GM06990 (cell line): ENCODE results near the gene BNC2.

Source experiments
- DNase-seq: peaks from one replicate; pipeline ENCODE4 v3.0.0-alpha.2; 2011; ENCODE audit not compliant: insufficient read length; ENCODE audit errors: extremely low read depth
- H3K27me3 ChIP-seq: replicated peaks from 2 replicates; pipeline ENCODE4 v1.6.0; 2011; ENCODE audit warnings: low read length; ENCODE audit not compliant: control insufficient read depth, insufficient read depth
- H3K36me3 ChIP-seq: 2 replicates; pipeline ENCODE4 v1.5.1; 2011; ENCODE audit warnings: low read length; ENCODE audit not compliant: control insufficient read depth, insufficient read depth
- H3K4me3 ChIP-seq: replicated peaks from 2 replicates; pipeline ENCODE4 v1.5.1; 2011; ENCODE audit warnings: low read depth, mild to moderate bottlenecking, control low read depth, low read length
- TF ChIP-seq, protein P1 (sequence below): IDR thresholded peaks from 2 replicates; pipeline ENCODE4 v1.5.1; 2011; ENCODE audit warnings: low read length, control low read depth, mild to moderate bottlenecking, inconsistent platforms; ENCODE audit not compliant: insufficient read depth, poor library complexity, severe bottlenecking

Gene BNC2

DNA sequence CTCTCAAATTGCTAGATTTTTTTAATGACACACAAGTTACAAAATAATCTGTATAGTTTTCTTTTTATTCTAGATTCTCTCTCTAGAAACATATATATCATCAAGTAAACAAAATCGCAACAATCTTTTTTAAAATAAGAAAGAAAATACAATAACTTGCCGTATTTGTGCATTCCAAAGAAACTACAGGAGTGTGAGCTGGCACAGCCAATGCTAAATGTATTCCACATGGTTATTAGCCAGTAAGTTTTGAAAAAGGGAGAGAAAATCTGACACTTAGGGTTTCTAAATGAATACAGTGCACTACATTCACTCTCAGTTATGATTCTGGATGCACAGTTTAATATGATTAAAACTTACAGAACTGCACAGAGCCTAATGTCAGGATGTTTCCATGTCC is 117.9 kb downstream of the BNC2 start:
- H3K36me3 ChIP-seq, result no peaks in the 10 kb centered on the region
- H3K27me3 ChIP-seq, result no peaks in the 10 kb centered on the region
- H3K4me3 ChIP-seq, result no peak overlapping the region
- DNase-seq, result no peak
- TF ChIP-seq, protein P1, sequence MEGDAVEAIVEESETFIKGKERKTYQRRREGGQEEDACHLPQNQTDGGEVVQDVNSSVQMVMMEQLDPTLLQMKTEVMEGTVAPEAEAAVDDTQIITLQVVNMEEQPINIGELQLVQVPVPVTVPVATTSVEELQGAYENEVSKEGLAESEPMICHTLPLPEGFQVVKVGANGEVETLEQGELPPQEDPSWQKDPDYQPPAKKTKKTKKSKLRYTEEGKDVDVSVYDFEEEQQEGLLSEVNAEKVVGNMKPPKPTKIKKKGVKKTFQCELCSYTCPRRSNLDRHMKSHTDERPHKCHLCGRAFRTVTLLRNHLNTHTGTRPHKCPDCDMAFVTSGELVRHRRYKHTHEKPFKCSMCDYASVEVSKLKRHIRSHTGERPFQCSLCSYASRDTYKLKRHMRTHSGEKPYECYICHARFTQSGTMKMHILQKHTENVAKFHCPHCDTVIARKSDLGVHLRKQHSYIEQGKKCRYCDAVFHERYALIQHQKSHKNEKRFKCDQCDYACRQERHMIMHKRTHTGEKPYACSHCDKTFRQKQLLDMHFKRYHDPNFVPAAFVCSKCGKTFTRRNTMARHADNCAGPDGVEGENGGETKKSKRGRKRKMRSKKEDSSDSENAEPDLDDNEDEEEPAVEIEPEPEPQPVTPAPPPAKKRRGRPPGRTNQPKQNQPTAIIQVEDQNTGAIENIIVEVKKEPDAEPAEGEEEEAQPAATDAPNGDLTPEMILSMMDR, result no peak

- Histone ChIP-seq H3K27me3 (no peaks in the 10 kb centered on the region), H3K36me3 (no peaks in the 10 kb centered on the region), H3K4me3 (no peak overlapping the region)
- no peak for DNase-seq
- TF ChIP-seq, protein P1, result no peak
These were observed 119.9 kb downstream of the BNC2 start for GRCh38 chr9:16750553-16750952.

DNA sequence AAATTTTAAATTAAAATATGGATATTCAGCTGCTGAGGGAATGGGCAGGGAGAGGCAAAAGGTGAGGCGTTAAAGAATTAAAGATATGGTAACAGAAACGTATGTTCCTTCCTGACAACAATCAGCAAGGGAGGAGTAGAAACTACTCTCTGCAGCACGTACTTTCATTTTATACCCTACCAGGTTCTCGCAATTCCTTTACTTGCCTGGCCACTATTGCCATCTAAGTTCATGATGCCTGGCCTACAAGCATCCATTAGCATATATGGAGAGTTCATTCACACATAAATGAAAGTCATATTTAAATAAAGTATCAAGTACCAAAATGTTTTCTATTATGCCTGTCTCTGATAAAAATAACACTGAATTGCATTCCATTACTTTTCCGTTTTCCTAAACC is 125.1 kb downstream of the BNC2 start:
- TF ChIP-seq, protein P1, result no peak
- Histone ChIP-seq H3K36me3 (no peaks in the 10 kb centered on the region), H3K4me3 (no peak overlapping the region)

DNA sequence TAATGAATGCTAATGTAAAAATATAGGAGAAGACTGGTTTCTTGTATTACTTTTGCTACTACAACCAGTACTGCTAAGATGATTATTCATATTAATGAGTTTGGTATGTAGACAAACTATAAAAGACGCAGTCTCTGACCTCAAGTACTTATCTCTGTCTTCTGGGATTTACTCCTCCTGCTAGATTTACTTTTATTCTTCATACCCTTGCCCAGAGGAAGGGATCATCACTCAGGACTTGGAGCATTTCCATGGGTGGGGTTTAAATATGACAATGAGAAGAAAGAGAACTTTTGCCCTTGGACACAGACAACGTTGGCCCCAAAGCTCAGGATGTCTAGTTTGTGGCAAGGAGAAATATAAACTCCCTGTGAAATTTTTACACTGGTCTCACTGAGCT is 126.1 kb downstream of the BNC2 start:
- no peak for DNase-seq
- Histone ChIP-seq H3K27me3 (no peaks in the 10 kb centered on the region), H3K36me3 (no peaks in the 10 kb centered on the region), H3K4me3 (no peak overlapping the region)
- TF ChIP-seq, protein P1, result no peak

More for the DNA sequence above, 125.1 kb downstream of the BNC2 start:
- H3K27me3 ChIP-seq, result no peaks in the 10 kb centered on the region
- no peak for DNase-seq

DNA sequence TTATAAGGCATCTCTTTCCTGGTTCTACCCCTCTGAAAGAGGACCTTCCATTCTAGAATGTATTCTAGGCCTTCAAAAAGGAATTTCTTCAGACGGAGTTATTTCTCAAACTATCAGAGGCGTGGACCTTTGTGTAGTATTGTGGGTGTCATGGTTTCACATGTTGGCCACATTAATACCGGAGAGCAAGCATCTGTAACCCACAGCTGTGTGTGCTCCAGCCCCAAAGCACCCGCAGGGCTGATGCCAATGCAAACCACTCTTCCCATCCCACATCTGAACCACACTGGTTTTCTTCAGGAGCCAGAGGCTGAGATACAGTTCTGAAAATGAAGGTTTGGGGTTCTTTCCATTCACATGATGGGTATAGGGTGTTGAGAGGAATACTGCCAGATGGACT is 127.1 kb downstream of the BNC2 start:
- Histone ChIP-seq H3K4me3 (no peak overlapping the region), H3K27me3 (no peaks in the 10 kb centered on the region), H3K36me3 (no peaks in the 10 kb centered on the region)
- DNase-seq, result no peak
- TF ChIP-seq, protein P1, result no peak

DNA sequence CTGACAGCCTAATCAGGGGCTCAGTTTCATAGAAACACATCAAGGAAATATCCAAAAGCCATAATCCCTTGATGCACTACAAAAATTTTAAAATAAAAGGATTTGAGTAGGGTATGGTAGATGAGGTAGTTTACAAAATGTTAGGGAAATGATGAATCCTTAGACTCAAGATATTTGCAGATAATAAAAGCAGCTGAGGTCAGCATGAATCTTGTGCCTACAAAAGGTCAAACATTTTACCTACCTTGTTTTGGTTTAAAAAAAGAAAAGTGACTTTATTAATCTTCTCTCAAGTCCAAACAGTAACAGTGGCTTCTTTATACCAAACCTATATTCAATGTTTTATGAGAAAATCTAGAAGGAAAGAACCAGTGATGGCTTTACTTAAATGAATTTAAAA is 135.5 kb downstream of the BNC2 start:
- TF ChIP-seq, protein P1, result no peak
- DNase-seq, result no peak
- Histone ChIP-seq H3K4me3 (no peak overlapping the region), H3K27me3 (no peaks in the 10 kb centered on the region), H3K36me3 (no peaks in the 10 kb centered on the region)
